Caco-2 (cell line): ENCODE data around the gene MSH3. TPM values are rescaled to one million over a fixed set of nuclear protein-coding genes. Genes with fewer than 3 reads are reported as not detected.

ENCODE experiments used
- BruUV-seq: library from RNA; stranded (reverse); fragments of 400-500 nt; replicated peaks from 2 replicates; lab custom pipeline; 2021; lab: Mats Ljungman, UMichigan
- CTCF ChIA-PET: fragments of 300-600 bp; sonication (Branson Sonifier 250); formaldehyde crosslinking; loops from one replicate; lab custom pipeline; 2022; ENCODE audit warnings: antibody characterized with exemption; lab: Charles Lee
- POLR2A ChIA-PET: fragments of 300-600 bp; sonication (Branson Sonifier 250); formaldehyde crosslinking; loops from one replicate; lab custom pipeline; 2022; ENCODE audit warnings: antibody characterized with exemption; lab: Charles Lee
- DNase-seq, 2 experiments: peaks; one replicate each; pipeline versions ENCODE4 v3.0.0 to v3.0.0-alpha.2; 2020 to 2022
- H3K27me3 ChIP-seq: replicated peaks from 2 replicates; pipeline ENCODE4 v1.6.0; 2011; ENCODE audit warnings: low read length; ENCODE audit not compliant: control insufficient read depth, insufficient read depth
- H3K36me3 ChIP-seq: 2 replicates; pipeline ENCODE4 v1.5.1; 2011; ENCODE audit warnings: low read length; ENCODE audit not compliant: control insufficient read depth, insufficient read depth
- H3K4me1 ChIP-seq: fragments of 250-450 bp; sonication (Bioruptor Pico); 2 replicates; pipeline ENCODE4 v1.5.1; 2020; ENCODE audit warnings: mild to moderate bottlenecking
- H3K4me3 ChIP-seq: 2 replicates; pipeline ENCODE4 v1.5.1; 2011; ENCODE audit warnings: low read depth, mild to moderate bottlenecking, control low read depth, low read length
- H3K9me3 ChIP-seq: fragments of 250-450 bp; sonication (Bioruptor Pico); 2 replicates; pipeline ENCODE4 v1.5.1; 2020; ENCODE audit warnings: mild to moderate bottlenecking, moderate library complexity
- H3K27ac Mint-ChIP-seq: one replicate; pipeline ENCODE4 v1.8.0; 2022; ENCODE audit warnings: mixed read lengths; ENCODE audit not compliant: unreplicated experiment
- H3K27me3 Mint-ChIP-seq: one replicate; pipeline ENCODE4 v1.8.0; 2022; ENCODE audit warnings: mixed read lengths; ENCODE audit not compliant: insufficient read depth, unreplicated experiment
- H3K36me3 Mint-ChIP-seq: one replicate; pipeline ENCODE4 v1.8.0; 2022; ENCODE audit warnings: mild to moderate bottlenecking, mixed read lengths; ENCODE audit not compliant: insufficient read depth, unreplicated experiment
- H3K4me1 Mint-ChIP-seq: one replicate; pipeline ENCODE4 v1.8.0; 2022; ENCODE audit warnings: low read depth, mixed read lengths; ENCODE audit not compliant: unreplicated experiment
- H3K4me3 Mint-ChIP-seq: one replicate; pipeline ENCODE4 v1.8.0; 2022; ENCODE audit warnings: mild to moderate bottlenecking, moderate library complexity, mixed read lengths; ENCODE audit not compliant: unreplicated experiment
- H3K9me3 Mint-ChIP-seq: one replicate; pipeline ENCODE4 v1.8.0; 2022; ENCODE audit warnings: mixed read lengths; ENCODE audit not compliant: unreplicated experiment
- intact Hi-C: fragments of 100-400 bp; cut with micrococcal nuclease; formaldehyde crosslinking; loops from one replicate; pipeline ENCODE4 v1.10.0; 2022; ENCODE audit not compliant: unreplicated experiment
- total RNA-seq: library from RNA; stranded (reverse); gene quantifications from 2 replicates; pipeline ENCODE4 v1.2.3, GENCODE V29; 2022
- TF ChIP-seq, protein P1 (sequence below), 2 experiments: fragments of 200-600 bp in 1 of 2; IDR thresholded peaks; 1 replicate in 1 of 2; 2 replicates in 1 of 2; pipeline versions ENCODE4 v1.5.1 to v1.8.0; 2011 to 2022; ENCODE audit warnings: antibody characterized with exemption in 1 of 2, control low read depth in 1 of 2, inconsistent platforms in 1 of 2, low read depth in 1 of 2, low read length in 1 of 2, mild to moderate bottlenecking in 1 of 2, moderate library complexity in 1 of 2; ENCODE audit not compliant: insufficient read depth in 1 of 2, severe bottlenecking in 1 of 2, unreplicated experiment in 1 of 2

MSH3 gene
- total RNA-seq, 1 experiment from 2014 or later = 17.1 TPM

DNA sequence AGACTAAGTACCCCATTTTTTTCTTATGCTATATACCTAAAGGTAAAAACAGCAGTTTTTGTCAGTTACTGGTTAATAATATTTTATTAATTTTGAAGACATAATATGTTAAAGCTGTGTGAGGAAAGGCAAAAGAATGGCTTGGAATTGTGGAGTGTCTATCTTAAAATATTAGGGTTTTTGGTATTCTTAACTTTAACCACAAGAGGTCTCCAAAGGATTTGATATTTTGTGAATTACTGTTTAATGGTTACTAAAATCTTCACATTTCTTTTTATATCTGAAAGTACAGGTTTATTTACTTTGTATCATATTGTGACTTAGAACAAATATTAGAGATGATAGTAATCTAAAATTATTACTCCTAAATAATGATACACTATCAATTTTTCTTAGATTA lies 32.3 kb downstream of the MSH3 start:
- no peaks in the 10 kb centered on the region for H3K36me3 ChIP-seq
- Mint-ChIP-seq H3K9me3 (no peaks in the 10 kb centered on the region), H3K27ac (no peak overlapping the region), H3K27me3 (no peaks in the 10 kb centered on the region), H3K36me3 (peaks cover 5% of the 10 kb centered on the region), H3K4me1 (no peaks in the 10 kb centered on the region), H3K4me3 (no peak overlapping the region)
- no peaks in the 10 kb centered on the region; the same call in 1 of the 2 replicates for H3K9me3 ChIP-seq
- H3K4me1 ChIP-seq = no peaks in the 10 kb centered on the region
- TF ChIP-seq, protein P1, sequence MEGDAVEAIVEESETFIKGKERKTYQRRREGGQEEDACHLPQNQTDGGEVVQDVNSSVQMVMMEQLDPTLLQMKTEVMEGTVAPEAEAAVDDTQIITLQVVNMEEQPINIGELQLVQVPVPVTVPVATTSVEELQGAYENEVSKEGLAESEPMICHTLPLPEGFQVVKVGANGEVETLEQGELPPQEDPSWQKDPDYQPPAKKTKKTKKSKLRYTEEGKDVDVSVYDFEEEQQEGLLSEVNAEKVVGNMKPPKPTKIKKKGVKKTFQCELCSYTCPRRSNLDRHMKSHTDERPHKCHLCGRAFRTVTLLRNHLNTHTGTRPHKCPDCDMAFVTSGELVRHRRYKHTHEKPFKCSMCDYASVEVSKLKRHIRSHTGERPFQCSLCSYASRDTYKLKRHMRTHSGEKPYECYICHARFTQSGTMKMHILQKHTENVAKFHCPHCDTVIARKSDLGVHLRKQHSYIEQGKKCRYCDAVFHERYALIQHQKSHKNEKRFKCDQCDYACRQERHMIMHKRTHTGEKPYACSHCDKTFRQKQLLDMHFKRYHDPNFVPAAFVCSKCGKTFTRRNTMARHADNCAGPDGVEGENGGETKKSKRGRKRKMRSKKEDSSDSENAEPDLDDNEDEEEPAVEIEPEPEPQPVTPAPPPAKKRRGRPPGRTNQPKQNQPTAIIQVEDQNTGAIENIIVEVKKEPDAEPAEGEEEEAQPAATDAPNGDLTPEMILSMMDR (IDR thresholded peaks at IDR 0.05; ENCODE audit: insufficient read depth in 1 of 2, low read depth in 1 of 2, low read length in 1 of 2, severe bottlenecking in 1 of 2, unreplicated experiment in 1 of 2) = peak; percentile 33 to 34
- H3K27me3 ChIP-seq = no peaks in the 10 kb centered on the region
- no peak overlapping the region for H3K4me3 ChIP-seq
- POLR2A ChIA-PET = no interaction called here
- CTCF ChIA-PET = interaction anchor here (2.1 kb wide), 1 partner anchor 422 kb away, joined by 12 read pairs; no protein-coding TSS in a partner anchor
- no TSS peak for BruUV-seq
- DNase-seq = no peak
- intact Hi-C loops = loop anchor here (1.0 to 5.0 kb wide), 4 partner anchors 422 to 613 kb away; no protein-coding TSS in a partner anchor

DNA sequence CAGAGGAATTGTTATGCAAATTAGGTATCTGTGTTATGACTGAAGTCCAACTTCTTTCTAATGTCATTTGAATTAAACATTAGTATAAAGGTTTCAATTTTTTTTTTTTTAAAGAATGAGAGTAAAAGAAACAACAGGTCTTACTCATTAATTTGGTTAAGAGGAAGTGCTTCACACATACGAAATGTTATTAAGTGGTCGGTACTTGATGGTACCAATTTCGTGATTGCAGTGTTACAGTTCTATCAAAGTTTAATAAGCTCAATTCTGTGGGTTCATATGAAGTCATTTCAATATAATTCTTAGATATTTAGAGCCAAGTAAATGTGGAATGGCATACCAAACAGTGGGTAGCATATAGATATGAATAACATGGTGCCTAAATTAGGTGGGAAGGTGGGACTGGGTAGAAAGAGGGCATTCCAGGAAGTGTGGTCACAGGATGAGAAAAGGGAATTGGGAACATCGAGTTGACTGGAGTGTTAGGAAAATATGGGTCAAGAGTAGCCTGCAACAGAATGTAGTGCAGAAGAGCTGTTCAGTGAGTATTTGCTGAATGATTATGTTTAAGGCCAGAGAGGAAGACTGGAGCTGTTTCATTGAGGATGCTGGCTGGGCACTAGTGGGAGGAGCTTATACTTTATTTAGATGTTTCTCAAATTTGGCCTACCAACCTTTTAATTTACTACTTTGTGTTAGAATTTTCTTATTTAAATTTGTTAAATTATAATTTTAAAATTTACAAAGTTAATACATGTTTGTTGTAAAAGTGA lies 34.4 kb downstream of the MSH3 start:
- no peak overlapping the region for H3K27ac Mint-ChIP-seq
- TF ChIP-seq, protein P1 (IDR thresholded peaks at IDR 0.05; ENCODE audit: insufficient read depth in 1 of 2, low read depth in 1 of 2, low read length in 1 of 2, severe bottlenecking in 1 of 2, unreplicated experiment in 1 of 2) = no peak
- no peaks in the 10 kb centered on the region for H3K27me3 Mint-ChIP-seq
- H3K4me1 Mint-ChIP-seq = no peaks in the 10 kb centered on the region
- H3K27me3 ChIP-seq = no peaks in the 10 kb centered on the region
- no peak for DNase-seq
- POLR2A ChIA-PET = interaction anchor here (0.6 kb wide), 1 partner anchor 413 kb away, joined by 7 read pairs; no protein-coding TSS in a partner anchor
- H3K36me3 ChIP-seq = no peaks in the 10 kb centered on the region
- H3K36me3 Mint-ChIP-seq = peaks cover 3% of the 10 kb centered on the region
- BruUV-seq = no TSS peak
- H3K4me3 ChIP-seq = no peak overlapping the region
- intact Hi-C loops = loop anchor here (5.0 kb wide), 1 partner anchor 508 kb away; no protein-coding TSS in a partner anchor
- no peak overlapping the region for H3K4me3 Mint-ChIP-seq
- H3K9me3 ChIP-seq = no peaks in the 10 kb centered on the region; the same call in 1 of the 2 replicates
- no peaks in the 10 kb centered on the region for H3K4me1 ChIP-seq
- CTCF ChIA-PET = no interaction called here
- no peaks in the 10 kb centered on the region for H3K9me3 Mint-ChIP-seq

GRCh38 chr5:80689627-80690026 lies 35.2 kb downstream of the MSH3 start:
- Mint-ChIP-seq H3K9me3 (no peaks in the 10 kb centered on the region), H3K36me3 (peaks cover 7% of the 10 kb centered on the region), H3K27ac (no peak overlapping the region), H3K4me1 (no peaks in the 10 kb centered on the region), H3K4me3 (no peak overlapping the region), H3K27me3 (no peaks in the 10 kb centered on the region)
- Histone ChIP-seq H3K9me3 (no peaks in the 10 kb centered on the region; the same call in 1 of the 2 replicates), H3K27me3 (no peaks in the 10 kb centered on the region), H3K4me1 (no peaks in the 10 kb centered on the region), H3K4me3 (no peak overlapping the region), H3K36me3 (no peaks in the 10 kb centered on the region)
- no TSS peak for BruUV-seq
- DNase-seq = no peak
- intact Hi-C loops = loop anchor here (5.0 kb wide), 1 partner anchor 508 kb away; no protein-coding TSS in a partner anchor
- ChIA-PET POLR2A (no interaction called here), CTCF (no interaction called here)
- TF ChIP-seq, protein P1 (IDR thresholded peaks at IDR 0.05; ENCODE audit: insufficient read depth in 1 of 2, low read depth in 1 of 2, low read length in 1 of 2, severe bottlenecking in 1 of 2, unreplicated experiment in 1 of 2) = no peak
